PC-9 (cell line): Measurements from ENCODE around the gene C1QL4. TPM values are rescaled to one million over a fixed set of nuclear protein-coding genes. Genes with fewer than 3 reads are reported as not detected.

Experiments
- BruUV-seq: library from RNA; stranded (reverse); fragments of 400-500 nt; replicated peaks from 2 replicates; lab custom pipeline; 2021; lab: Mats Ljungman, UMichigan
- CTCF ChIA-PET: fragments of 300-600 bp; sonication (Branson Sonifier 250); formaldehyde crosslinking; loops from one replicate; lab custom pipeline; 2022; ENCODE audit warnings: antibody characterized with exemption; lab: Charles Lee
- POLR2A ChIA-PET: fragments of 300-600 bp; sonication (Branson Sonifier 250); formaldehyde crosslinking; loops from one replicate; lab custom pipeline; 2022; ENCODE audit warnings: antibody characterized with exemption; ENCODE audit not compliant: unreplicated experiment; lab: Charles Lee
- DNase-seq, 2 experiments: peaks; one replicate each; pipeline versions ENCODE4 v3.0.0 to v3.0.0-alpha.2; 2015 to 2022; ENCODE audit warnings: mixed read lengths in 1 of 2
- H2AFZ ChIP-seq: fragments of 200-600 bp; sonication (generic); 2 replicates; pipeline ENCODE4 v1.8.1; 2017; ENCODE audit warnings: antibody characterized with exemption
- H3F3A ChIP-seq: fragments of 200-600 bp; sonication (generic); 2 replicates; pipeline ENCODE4 v1.8.1; 2017; ENCODE audit warnings: antibody characterized with exemption, mild to moderate bottlenecking, low read depth; ENCODE audit not compliant: insufficient read depth
- H3K27ac ChIP-seq: fragments of 200-600 bp; sonication (generic); 2 replicates; pipeline ENCODE4 v1.6.1; 2016; ENCODE audit warnings: mixed run types
- H3K27me3 ChIP-seq: fragments of 200-600 bp; sonication (generic); 2 replicates; pipeline ENCODE4 v1.6.1; 2016; ENCODE audit warnings: low read depth, mixed run types; ENCODE audit not compliant: insufficient read depth
- H3K36me3 ChIP-seq: fragments of 200-600 bp; sonication (generic); 2 replicates; pipeline ENCODE4 v1.6.1; 2016; ENCODE audit warnings: low read depth, mixed run types
- H3K4me1 ChIP-seq: fragments of 200-600 bp; sonication (generic); replicated peaks from 2 replicates; pipeline ENCODE4 v1.6.1; 2016; ENCODE audit warnings: mixed run types; ENCODE audit not compliant: insufficient read depth
- H3K4me2 ChIP-seq: fragments of 200-600 bp; sonication (generic); 2 replicates; pipeline ENCODE4 v1.6.1; 2017; ENCODE audit warnings: mixed run types
- H3K4me3 ChIP-seq: fragments of 200-600 bp; sonication (generic); 2 replicates; pipeline ENCODE4 v1.6.1; 2016; ENCODE audit warnings: mixed run types
- H3K79me2 ChIP-seq: fragments of 200-600 bp; sonication (generic); 2 replicates; pipeline ENCODE4 v1.6.1; 2017; ENCODE audit warnings: low read depth, mixed run types
- H3K9me2 ChIP-seq: fragments of 200-600 bp; sonication (generic); 2 replicates; pipeline ENCODE4 v1.8.1; 2017; ENCODE audit warnings: mild to moderate bottlenecking; ENCODE audit not compliant: insufficient read depth
- H3K9me3 ChIP-seq: fragments of 200-600 bp; sonication (generic); 2 replicates; pipeline ENCODE4 v1.8.1; 2016; ENCODE audit warnings: low read depth; ENCODE audit not compliant: insufficient read depth
- H4K20me1 ChIP-seq: fragments of 200-600 bp; sonication (generic); 2 replicates; pipeline ENCODE4 v1.8.1; 2017; ENCODE audit not compliant: insufficient read depth
- EZH2 ChIP-seq: fragments of 200-600 bp; sonication (generic); IDR thresholded peaks from 2 replicates; pipeline ENCODE4 v1.8.0; 2017; ENCODE audit warnings: antibody characterized with exemption, low read depth
- intact Hi-C: fragments of 100-400 bp; cut with micrococcal nuclease; formaldehyde crosslinking; loops from one replicate; pipeline ENCODE4 v1.10.0; 2022; ENCODE audit not compliant: unreplicated experiment
- total RNA-seq: library from RNA; stranded (reverse); gene quantifications from 2 replicates; pipeline ENCODE4 v1.2.3, GENCODE V29; 2021
- TF ChIP-seq, protein P1 (sequence below): fragments of 200-600 bp; sonication (generic); conservative IDR thresholded peaks from 2 replicates; pipeline ENCODE4 v1.6.1; 2017; ENCODE audit warnings: mixed run types, antibody characterized with exemption, mild to moderate bottlenecking, moderate library complexity

Gene C1QL4
- total RNA-seq, 1 experiment from 2014 or later, result 0.22 TPM

- DNase-seq, result no peak
- no peak overlapping the region for H2AFZ ChIP-seq
- no peak overlapping the region for H3K4me3 ChIP-seq
- TF ChIP-seq, protein P1, sequence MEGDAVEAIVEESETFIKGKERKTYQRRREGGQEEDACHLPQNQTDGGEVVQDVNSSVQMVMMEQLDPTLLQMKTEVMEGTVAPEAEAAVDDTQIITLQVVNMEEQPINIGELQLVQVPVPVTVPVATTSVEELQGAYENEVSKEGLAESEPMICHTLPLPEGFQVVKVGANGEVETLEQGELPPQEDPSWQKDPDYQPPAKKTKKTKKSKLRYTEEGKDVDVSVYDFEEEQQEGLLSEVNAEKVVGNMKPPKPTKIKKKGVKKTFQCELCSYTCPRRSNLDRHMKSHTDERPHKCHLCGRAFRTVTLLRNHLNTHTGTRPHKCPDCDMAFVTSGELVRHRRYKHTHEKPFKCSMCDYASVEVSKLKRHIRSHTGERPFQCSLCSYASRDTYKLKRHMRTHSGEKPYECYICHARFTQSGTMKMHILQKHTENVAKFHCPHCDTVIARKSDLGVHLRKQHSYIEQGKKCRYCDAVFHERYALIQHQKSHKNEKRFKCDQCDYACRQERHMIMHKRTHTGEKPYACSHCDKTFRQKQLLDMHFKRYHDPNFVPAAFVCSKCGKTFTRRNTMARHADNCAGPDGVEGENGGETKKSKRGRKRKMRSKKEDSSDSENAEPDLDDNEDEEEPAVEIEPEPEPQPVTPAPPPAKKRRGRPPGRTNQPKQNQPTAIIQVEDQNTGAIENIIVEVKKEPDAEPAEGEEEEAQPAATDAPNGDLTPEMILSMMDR, result no peak
- no peak for TF ChIP-seq EZH2
- H3K9me2 ChIP-seq, result no peaks in the 10 kb centered on the region
- POLR2A ChIA-PET, result no interaction called here
- no peaks in the 10 kb centered on the region for H3K36me3 ChIP-seq
- H3K9me3 ChIP-seq, result no peaks in the 10 kb centered on the region
- no peaks in the 10 kb centered on the region for H4K20me1 ChIP-seq
- peaks cover 9% of the 10 kb centered on the region; the same call in 1 of the 2 replicates for H3K4me1 ChIP-seq
- intact Hi-C loops, result no loop called here
- no peaks in the 10 kb centered on the region for H3K27me3 ChIP-seq
- CTCF ChIA-PET, result no interaction called here
- H3K4me2 ChIP-seq, result no peak overlapping the region
- H3K27ac ChIP-seq, result no peak overlapping the region
- H3K79me2 ChIP-seq, result peaks cover 12% of the 10 kb centered on the region
- peaks cover 13% of the 10 kb centered on the region; the same call in 1 of the 2 replicates for H3F3A ChIP-seq
- no TSS peak for BruUV-seq
Measured at GRCh38 chr12:49327368-49327767, 9.6 kb downstream of the C1QL4 start.

GRCh38 chr12:49325606-49326005 is 11.4 kb downstream of the C1QL4 start:
- H3K9me3 ChIP-seq, result no peaks in the 10 kb centered on the region

DNA sequence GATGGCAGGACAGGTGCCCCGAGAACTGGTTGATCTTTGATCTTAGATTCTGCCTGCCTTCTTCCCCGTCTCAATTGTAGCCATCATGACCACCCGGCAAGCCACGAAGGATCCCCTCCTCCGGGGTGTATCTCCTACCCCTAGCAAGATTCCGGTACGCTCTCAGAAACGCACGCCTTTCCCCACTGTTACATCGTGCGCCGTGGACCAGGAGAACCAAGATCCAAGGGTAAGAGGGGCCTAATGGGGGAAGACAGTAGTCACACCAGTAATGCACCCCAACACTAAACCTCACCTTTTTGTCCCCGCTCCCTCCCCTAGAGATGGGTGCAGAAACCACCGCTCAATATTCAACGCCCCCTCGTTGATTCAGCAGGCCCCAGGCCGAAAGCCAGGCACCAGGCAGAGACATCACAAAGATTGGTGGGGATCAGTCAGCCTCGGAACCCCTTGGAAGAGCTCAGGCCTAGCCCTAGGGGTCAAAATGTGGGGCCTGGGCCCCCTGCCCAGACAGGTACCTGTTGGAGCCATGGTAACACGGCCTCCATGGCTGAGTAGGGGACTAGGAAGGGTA is 13.4 kb downstream of the C1QL4 start:
- TF ChIP-seq, protein P1, result no peak
- TF ChIP-seq EZH2, result no peak
- no peaks in the 10 kb centered on the region for H3K9me2 ChIP-seq

More at GRCh38 chr12:49325606-49326005, 11.4 kb downstream of the C1QL4 start:
- intact Hi-C loops, result no loop called here
- Histone ChIP-seq H2AFZ (no peak overlapping the region), H3K36me3 (no peaks in the 10 kb centered on the region), H3K79me2 (peaks cover 12% of the 10 kb centered on the region), H3F3A (no peaks in the 10 kb centered on the region), H3K27ac (no peak overlapping the region), H4K20me1 (no peaks in the 10 kb centered on the region), H3K27me3 (no peaks in the 10 kb centered on the region), H3K4me2 (no peak overlapping the region), H3K4me3 (no peak overlapping the region), H3K4me1 (peaks cover 9% of the 10 kb centered on the region; the same call in 1 of the 2 replicates), H3K9me2 (no peaks in the 10 kb centered on the region)
- DNase-seq, result no peak
- ChIA-PET POLR2A (no interaction called here), CTCF (no interaction called here)
- no peak for TF ChIP-seq EZH2
- TF ChIP-seq, protein P1, result no peak
- BruUV-seq, result no TSS peak

More for the DNA sequence above, 13.4 kb downstream of the C1QL4 start:
- ChIA-PET CTCF (interaction anchor here (1.0 to 2.0 kb wide), 4 partner anchors 8 to 26 kb away, joined by 3 to 11 read pairs (median 9); partner anchors contain the start of gene DNAJC22), POLR2A (interaction anchor here (0.6 to 1.0 kb wide), 7 partner anchors 11 to 960 kb away, joined by 3 to 8 read pairs (median 4); partner anchors contain the start of genes LIMA1 and SPATS2)
- H3K4me3 ChIP-seq, result peak overlapping the region; percentile 68
- no peaks in the 10 kb centered on the region for H3K36me3 ChIP-seq
- H2AFZ ChIP-seq, result peak overlapping the region; percentile 84
- peak overlapping the region; percentile 93 for H3K4me2 ChIP-seq
- no peaks in the 10 kb centered on the region for H3F3A ChIP-seq
- TSS peak; percentile 64 for BruUV-seq
- H3K79me2 ChIP-seq, result peaks cover 12% of the 10 kb centered on the region
- no peaks in the 10 kb centered on the region for H3K27me3 ChIP-seq
- intact Hi-C loops, result no loop called here
- no peaks in the 10 kb centered on the region for H4K20me1 ChIP-seq
- no peak for DNase-seq
- no peaks in the 10 kb centered on the region for H3K9me3 ChIP-seq
- H3K4me1 ChIP-seq, result peaks cover 9% of the 10 kb centered on the region; the same call in 1 of the 2 replicates
- H3K27ac ChIP-seq, result no peak overlapping the region
